Esophagus mucosa (tissue), 1 donor: ENCODE measurements around the gene KLHL30. TPM values are rescaled to one million over a fixed set of nuclear protein-coding genes. Genes with fewer than 3 reads are reported as not detected.
"Not testable (repeated sequence)": the region's sequence is repeated elsewhere in the genome, so short reads cannot be mapped to it uniquely, and the experiment has no call there.

Experiments
- ATAC-seq: fragments of 200-7000 bp; cut with Tn5 transposase; one replicate; pipeline ENCODE4 v1.9.1; 2020
- total RNA-seq: library from RNA; stranded (reverse); gene quantifications from one replicate; pipeline ENCODE4 v1.2.4, GENCODE V29; 2023
- donor health status: DM: yes; HTN: yes; CAD: no.

KLHL30 gene
- total RNA-seq, 1 donor from 2014 or later, result 0.08 TPM

- no peak for ATAC-seq
Measured at GRCh38 chr2:238163481-238164198, 25.2 kb downstream of the KLHL30 start.

GRCh38 chr2:238164906-238165287 is 26.4 kb downstream of the KLHL30 start:
- no peak for ATAC-seq

- ATAC-seq, result no peak
Measured at GRCh38 chr2:238165288-238165921, 26.9 kb downstream of the KLHL30 start.

- ATAC-seq, result no peak
Measured at GRCh38 chr2:238166391-238167343, 28.2 kb downstream of the KLHL30 start.

GRCh38 chr2:238167344-238167715 is 28.9 kb downstream of the KLHL30 start:
- no peak for ATAC-seq

- no peak for ATAC-seq
Measured at GRCh38 chr2:238167761-238168160, 29.3 kb downstream of the KLHL30 start.

GRCh38 chr2:238168196-238169047 is 30.0 kb downstream of the KLHL30 start:
- no peak for ATAC-seq

GRCh38 chr2:238169048-238169707 is 30.7 kb downstream of the KLHL30 start:
- ATAC-seq, result no peak

- peak; percentile 84 for ATAC-seq
Measured at GRCh38 chr2:238169708-238170251, 31.3 kb downstream of the KLHL30 start.

- ATAC-seq, result no peak
Measured at GRCh38 chr2:238170386-238171071, 32.1 kb downstream of the KLHL30 start.

GRCh38 chr2:238171072-238171431 is 32.6 kb downstream of the KLHL30 start:
- not testable (repeated sequence) for ATAC-seq

- no peak for ATAC-seq
Measured at GRCh38 chr2:238171575-238172187, 33.2 kb downstream of the KLHL30 start.

- no peak for ATAC-seq
Measured at GRCh38 chr2:238172439-238172838, 34.0 kb downstream of the KLHL30 start.

- no peak for ATAC-seq
Measured at GRCh38 chr2:238173692-238174091, 35.2 kb downstream of the KLHL30 start.

GRCh38 chr2:238174291-238174690 is 35.8 kb downstream of the KLHL30 start:
- ATAC-seq, result no peak

- peak; percentile 39 for ATAC-seq
Measured at GRCh38 chr2:238174701-238175100, 36.2 kb downstream of the KLHL30 start.

- no peak for ATAC-seq
Measured at GRCh38 chr2:238176613-238177012, 38.1 kb downstream of the KLHL30 start.

- ATAC-seq, result no peak
Measured at GRCh38 chr2:238180554-238180953, 42.1 kb downstream of the KLHL30 start.

GRCh38 chr2:238182362-238182761 is 43.9 kb downstream of the KLHL30 start:
- no peak for ATAC-seq

- no peak for ATAC-seq
Measured at GRCh38 chr2:238183821-238184220, 45.4 kb downstream of the KLHL30 start.
